ENCODE measurements around the gene GZMA. TPM values are rescaled to one million over a fixed set of nuclear protein-coding genes. Genes with fewer than 3 reads are reported as not detected.

The GZMA gene
- total and polyA plus RNA-seq, 2 experiments from 2014 or later = not detected

- Histone ChIP-seq H3K4me3 (no peak overlapping the region), H4K20me1 (replicated peaks; ENCODE audit: insufficient read depth) (no peaks in the 10 kb centered on the region), H3K79me2 (replicated peaks; ENCODE audit: insufficient read depth) (no peaks in the 10 kb centered on the region), H3K4me2 (no peak overlapping the region), H3K4me1 (ENCODE audit: insufficient read depth) (no peaks in the 10 kb centered on the region), H3K36me3 (ENCODE audit: insufficient read depth) (no peaks in the 10 kb centered on the region), H3F3A (replicated peaks; ENCODE audit: low read depth) (no peaks in the 10 kb centered on the region), H3K27ac (ENCODE audit: low read depth) (no peak overlapping the region), H3K9me2 (ENCODE audit: insufficient read depth) (peaks cover 14% of the 10 kb centered on the region; the same call in 1 of the 2 replicates), H2AFZ (no peak overlapping the region), H3K27me3 (ENCODE audit: insufficient read depth) (no peaks in the 10 kb centered on the region)
- no peak for ATAC-seq
- H3K27me3 Mint-ChIP-seq (ENCODE audit: insufficient read depth, low read depth, poor library complexity) = peaks cover 3% of the 10 kb centered on the region
- H3K36me3 Mint-ChIP-seq (ENCODE audit: low read depth) = no peaks in the 10 kb centered on the region
- H3K9me3 Mint-ChIP-seq = no peaks in the 10 kb centered on the region
- H3K27ac Mint-ChIP-seq = no peak overlapping the region
- no peak overlapping the region; the same call in 2 of the 3 replicates for H3K4me3 Mint-ChIP-seq
- no peak for TF ChIP-seq CTCF (conservative IDR thresholded peaks at IDR 0.05; ENCODE audit: low read depth in 2 of 2)
- TF ChIP-seq EZH2phosphoT487 (IDR thresholded peaks at IDR 0.05; ENCODE audit: unreplicated experiment) = no peak
- no peak for TF ChIP-seq EZH2 (IDR thresholded peaks at IDR 0.05; ENCODE audit: low read depth, unreplicated experiment)
- no peak for TF ChIP-seq JUNB (IDR thresholded peaks at IDR 0.05; ENCODE audit: unreplicated experiment)
- no peak for TF ChIP-seq ZNF114 (CRISPR knock-in tag; IDR thresholded peaks at IDR 0.05)
- TF ChIP-seq STAT1 (IDR thresholded peaks at IDR 0.05; ENCODE audit: unreplicated experiment) = no peak
- no peak for TF ChIP-seq ZNF331 (CRISPR knock-in tag; IDR thresholded peaks at IDR 0.05; ENCODE audit: low read depth)
- H3K4me1 Mint-ChIP-seq = no peaks in the 10 kb centered on the region
- DNase-seq (ENCODE audit: low spot score) = no peak
These were observed 31.5 kb upstream of the GZMA start for GRCh38 chr5:55070968-55071367.

- DNase-seq (ENCODE audit: low spot score) = peak; percentile 16
- Mint-ChIP-seq H3K4me3 (no peak overlapping the region), H3K4me1 (no peaks in the 10 kb centered on the region), H3K9me3 (no peaks in the 10 kb centered on the region), H3K27me3 (ENCODE audit: insufficient read depth, low read depth, poor library complexity) (peaks cover 3% of the 10 kb centered on the region), H3K27ac (no peak overlapping the region), H3K36me3 (ENCODE audit: low read depth) (no peaks in the 10 kb centered on the region)
- no peak overlapping the region for H3K27ac ChIP-seq (ENCODE audit: low read depth)
- no peak overlapping the region for H3K4me2 ChIP-seq
- no peak overlapping the region for H3K4me3 ChIP-seq
- peak overlapping the region; percentile 33; the same call in 1 of the 2 replicates for H2AFZ ChIP-seq
- no peaks in the 10 kb centered on the region for H3K27me3 ChIP-seq (ENCODE audit: insufficient read depth)
- no peaks in the 10 kb centered on the region for H3K36me3 ChIP-seq (ENCODE audit: insufficient read depth)
- H3K79me2 ChIP-seq (replicated peaks; ENCODE audit: insufficient read depth) = no peaks in the 10 kb centered on the region
- peaks cover 14% of the 10 kb centered on the region; the same call in 1 of the 2 replicates for H3K9me2 ChIP-seq (ENCODE audit: insufficient read depth)
- no peaks in the 10 kb centered on the region for H4K20me1 ChIP-seq (replicated peaks; ENCODE audit: insufficient read depth)
- H3K4me1 ChIP-seq (ENCODE audit: insufficient read depth) = no peaks in the 10 kb centered on the region
- H3F3A ChIP-seq (replicated peaks; ENCODE audit: low read depth) = no peaks in the 10 kb centered on the region
- ATAC-seq = peak; percentile 75
- TF ChIP-seq ZNF462 (CRISPR knock-in tag; IDR thresholded peaks at IDR 0.05) (0 out of 2 replicates have a peak, but pooled peaks have one; percentile 50), ETS1 (IDR thresholded peaks at IDR 0.05) (no peak), STAT1 (IDR thresholded peaks at IDR 0.05; ENCODE audit: unreplicated experiment) (no peak)
These were observed 31.0 kb upstream of the GZMA start for GRCh38 chr5:55071413-55071812.
